Type B pancreatic cell (in vitro differentiated cells): ENCODE data around the gene FNIP1. TPM values are rescaled to one million over a fixed set of nuclear protein-coding genes. Genes with fewer than 3 reads are reported as not detected.

Source experiments
- DNase-seq: peaks from one replicate; pipeline ENCODE4 v3.0.0; 2021; ENCODE audit warnings: mixed read lengths; ENCODE audit not compliant: unreplicated experiment; ENCODE audit errors: extremely low spot score
- H3K27ac Mint-ChIP-seq: 2 replicates; pipeline ENCODE4 v1.8.0; 2021; ENCODE audit warnings: mild to moderate bottlenecking, mixed read lengths
- H3K27me3 Mint-ChIP-seq: 2 replicates; pipeline ENCODE4 v1.8.0; 2021; ENCODE audit warnings: mixed read lengths
- H3K36me3 Mint-ChIP-seq: 2 replicates; pipeline ENCODE4 v1.8.0; 2021; ENCODE audit warnings: mixed read lengths
- H3K4me1 Mint-ChIP-seq: one replicate; pipeline ENCODE4 v1.8.0; 2021; ENCODE audit warnings: mixed read lengths; ENCODE audit not compliant: unreplicated experiment
- H3K4me3 Mint-ChIP-seq: 2 replicates; pipeline ENCODE4 v1.8.0; 2021; ENCODE audit warnings: mild to moderate bottlenecking, mixed read lengths
- H3K9me3 Mint-ChIP-seq: 2 replicates; pipeline ENCODE4 v1.8.0; 2021; ENCODE audit warnings: mixed read lengths
- CTCF ChIP-seq: fragments of 200-600 bp; sonication (generic); conservative IDR thresholded peaks from 2 replicates; pipeline ENCODE4 v1.5.0; 2021; ENCODE audit warnings: antibody characterized with exemption, mild to moderate bottlenecking
- total RNA-seq: library from RNA; stranded (reverse); gene quantifications from 2 replicates; pipeline ENCODE4 v1.2.1, GENCODE V29; 2021; ENCODE audit warnings: low replicate concordance

The FNIP1 gene
- total RNA-seq, 1 donor from 2014 or later = 32.4 TPM

DNA sequence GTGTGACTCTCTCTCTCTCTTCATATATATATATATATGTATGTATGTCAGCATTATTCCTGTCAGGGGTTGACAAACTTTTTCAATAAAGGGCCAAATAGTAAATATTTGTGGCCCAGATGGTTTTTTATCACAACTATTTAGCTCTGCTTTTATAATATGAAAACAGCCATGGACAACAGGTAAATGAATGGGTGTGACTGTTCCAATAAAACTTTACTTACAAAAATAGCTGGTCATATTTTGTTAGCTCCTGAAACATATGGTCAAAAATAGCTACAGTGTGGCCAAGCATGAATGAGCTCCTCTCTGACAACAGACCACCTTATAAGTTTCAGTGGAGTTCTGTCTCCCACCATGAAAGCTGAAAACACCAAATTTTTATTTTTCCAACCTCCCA, 183.4 kb downstream of the FNIP1 start:
- H3K9me3 Mint-ChIP-seq = no peaks in the 10 kb centered on the region
- H3K27me3 Mint-ChIP-seq = no peaks in the 10 kb centered on the region
- no peaks in the 10 kb centered on the region for H3K4me1 Mint-ChIP-seq
- no peak overlapping the region for H3K4me3 Mint-ChIP-seq
- no peak for TF ChIP-seq CTCF
- DNase-seq = no peak
- peaks cover 3% of the 10 kb centered on the region for H3K36me3 Mint-ChIP-seq
- no peak overlapping the region for H3K27ac Mint-ChIP-seq

DNA sequence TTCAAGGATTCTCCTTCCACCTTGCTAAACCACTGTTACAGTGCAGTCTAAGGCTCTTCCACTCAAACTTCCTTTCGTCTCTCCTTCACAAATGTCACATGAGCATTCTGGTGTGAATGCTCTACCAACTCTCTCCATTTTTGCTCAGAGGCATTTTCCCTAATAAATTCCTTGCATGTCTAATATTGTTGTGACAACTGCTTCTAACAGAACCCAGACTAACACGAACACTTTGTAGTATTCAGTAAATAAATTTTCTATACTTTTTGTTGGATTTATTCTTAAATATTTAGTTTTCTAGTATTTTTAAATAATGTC, 185.8 kb downstream of the FNIP1 start:
- H3K36me3 Mint-ChIP-seq = peaks cover 3% of the 10 kb centered on the region
- no peak overlapping the region for H3K4me3 Mint-ChIP-seq
- H3K27me3 Mint-ChIP-seq = no peaks in the 10 kb centered on the region
- no peak for TF ChIP-seq CTCF
- no peaks in the 10 kb centered on the region for H3K9me3 Mint-ChIP-seq
- DNase-seq = no peak
- H3K27ac Mint-ChIP-seq = no peak overlapping the region
- no peaks in the 10 kb centered on the region for H3K4me1 Mint-ChIP-seq

- no peaks in the 10 kb centered on the region for H3K9me3 Mint-ChIP-seq
- no peak overlapping the region for H3K27ac Mint-ChIP-seq
- no peak for TF ChIP-seq CTCF
- DNase-seq = no peak
- H3K27me3 Mint-ChIP-seq = no peaks in the 10 kb centered on the region
- no peaks in the 10 kb centered on the region for H3K4me1 Mint-ChIP-seq
- no peak overlapping the region for H3K4me3 Mint-ChIP-seq
- H3K36me3 Mint-ChIP-seq = peaks cover 3% of the 10 kb centered on the region
Observed at GRCh38 chr5:131610198-131611063, 186.4 kb downstream of the FNIP1 start.

GRCh38 chr5:131609774-131610173, 187.0 kb downstream of the FNIP1 start:
- Mint-ChIP-seq H3K9me3 (no peaks in the 10 kb centered on the region), H3K27ac (no peak overlapping the region), H3K36me3 (peaks cover 3% of the 10 kb centered on the region), H3K4me1 (no peaks in the 10 kb centered on the region), H3K4me3 (no peak overlapping the region), H3K27me3 (no peaks in the 10 kb centered on the region)
- DNase-seq = no peak
- no peak for TF ChIP-seq CTCF

DNA sequence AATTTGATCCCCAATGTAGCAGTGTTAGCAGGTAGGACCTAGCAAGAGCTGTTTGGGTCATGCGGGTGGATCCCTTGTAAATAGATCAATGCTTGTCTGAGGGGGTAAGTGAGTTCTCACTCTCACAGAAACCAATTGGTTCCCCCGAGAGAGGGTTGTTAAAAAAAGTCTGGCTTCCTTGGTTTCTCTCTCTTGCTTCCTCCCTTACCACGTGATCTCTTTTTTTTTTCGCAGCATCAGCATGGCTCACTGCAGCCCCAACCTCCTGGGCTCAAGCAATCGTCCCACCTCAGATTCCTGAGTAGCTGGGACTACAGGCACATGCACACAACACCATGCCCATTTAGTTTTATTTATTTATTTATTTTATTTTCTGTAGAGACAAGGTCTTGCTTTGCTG, 188.2 kb downstream of the FNIP1 start:
- no peak for DNase-seq
- H3K9me3 Mint-ChIP-seq = no peaks in the 10 kb centered on the region
- H3K4me3 Mint-ChIP-seq = no peak overlapping the region
- peaks cover 3% of the 10 kb centered on the region for H3K36me3 Mint-ChIP-seq
- no peaks in the 10 kb centered on the region for H3K4me1 Mint-ChIP-seq
- H3K27ac Mint-ChIP-seq = no peak overlapping the region
- H3K27me3 Mint-ChIP-seq = no peaks in the 10 kb centered on the region
- TF ChIP-seq CTCF = no peak
